Measurements from ENCODE around the gene ATG10. TPM values are rescaled to one million over a fixed set of nuclear protein-coding genes. Genes with fewer than 3 reads are reported as not detected.

ATG10 gene
- total RNA-seq, 1 experiment from 2014 or later: 7.6 TPM

DNA sequence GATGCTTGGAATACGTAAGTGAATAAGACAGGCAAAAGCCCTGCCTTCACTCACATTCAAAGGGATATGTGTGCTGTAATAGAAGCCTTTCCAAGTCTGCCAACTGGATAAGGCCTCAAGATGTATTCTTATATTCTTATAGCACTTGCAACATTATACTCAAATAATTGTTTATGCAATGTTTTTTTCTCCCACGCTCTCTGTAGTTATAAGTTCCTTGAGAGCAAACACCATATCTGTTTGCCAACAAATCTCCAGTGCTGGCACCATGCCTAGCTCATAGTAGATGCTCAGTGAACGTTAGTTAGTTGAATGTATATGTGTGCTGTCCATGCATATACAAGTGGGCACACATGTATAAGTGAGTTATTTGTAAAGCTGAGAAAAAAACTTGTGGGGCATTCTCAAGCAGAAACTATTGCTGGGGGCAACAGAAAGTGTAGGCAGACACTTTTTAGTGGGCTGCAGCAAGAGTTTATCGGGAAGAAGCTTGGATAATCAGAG, 181.2 kb downstream of the ATG10 start:
- no peaks in the 10 kb centered on the region for H4K20me1 ChIP-seq (ENCODE audit: control insufficient read depth, insufficient read depth, insufficient read length)
- H4K8ac ChIP-seq (replicated peaks; ENCODE audit: insufficient read length, low read depth, low read length): no peak overlapping the region
- Mint-ChIP-seq H3K36me3 (ENCODE audit: insufficient read depth in 1 of 3, low read depth in 3 of 3) (no peaks in the 10 kb centered on the region), H3K27me3 (ENCODE audit: low read depth) (no peaks in the 10 kb centered on the region), H3K4me1 (peaks cover 20 to 21% of the 10 kb centered on the region in 2 experiments), H3K9me3 (no peaks in the 10 kb centered on the region), H3K4me3 (no peak overlapping the region), H3K27ac (no peak overlapping the region)
- no peak overlapping the region for H2BK120ac ChIP-seq (ENCODE audit: low read depth, low read length, poor library complexity, severe bottlenecking)
- H2BK5ac ChIP-seq (ENCODE audit: insufficient read length, low read length): no peak overlapping the region
- DNase-seq: no peak
- H3K79me1 ChIP-seq (ENCODE audit: insufficient read depth, low read depth, low read length, poor library complexity, severe bottlenecking): no peaks in the 10 kb centered on the region
- H2BK12ac ChIP-seq (ENCODE audit: insufficient read length, low read depth, low read length): no peak overlapping the region
- no peak overlapping the region for H3K18ac ChIP-seq (ENCODE audit: insufficient read length, low read depth, low read length)
- H3K4me2 ChIP-seq (ENCODE audit: insufficient read depth, insufficient read length, low read length): no peak overlapping the region
- no peak overlapping the region for H3K14ac ChIP-seq (ENCODE audit: insufficient read depth, low read length)
- H3K4ac ChIP-seq (ENCODE audit: low read depth, low read length): no peak overlapping the region
- no CpG with 5 or more reads among the region's 4 CpGs for WGBS (ENCODE audit: extremely low coverage, insufficient read length, low lambda C conversion rate)
- H2BK15ac ChIP-seq (ENCODE audit: low read depth, low read length): no peak overlapping the region
- H3K4me1 ChIP-seq (ENCODE audit: insufficient read depth, low read length): no peaks in the 10 kb centered on the region; the same call in 1 of the 2 replicates
- H3K56ac ChIP-seq (ENCODE audit: insufficient read length, low read depth, low read length): no peak overlapping the region
- H3K79me2 ChIP-seq (ENCODE audit: insufficient read depth, low read length): no peaks in the 10 kb centered on the region
- no peak overlapping the region for H3T11ph ChIP-seq (ENCODE audit: low read length)
- TF ChIP-seq, protein P1, sequence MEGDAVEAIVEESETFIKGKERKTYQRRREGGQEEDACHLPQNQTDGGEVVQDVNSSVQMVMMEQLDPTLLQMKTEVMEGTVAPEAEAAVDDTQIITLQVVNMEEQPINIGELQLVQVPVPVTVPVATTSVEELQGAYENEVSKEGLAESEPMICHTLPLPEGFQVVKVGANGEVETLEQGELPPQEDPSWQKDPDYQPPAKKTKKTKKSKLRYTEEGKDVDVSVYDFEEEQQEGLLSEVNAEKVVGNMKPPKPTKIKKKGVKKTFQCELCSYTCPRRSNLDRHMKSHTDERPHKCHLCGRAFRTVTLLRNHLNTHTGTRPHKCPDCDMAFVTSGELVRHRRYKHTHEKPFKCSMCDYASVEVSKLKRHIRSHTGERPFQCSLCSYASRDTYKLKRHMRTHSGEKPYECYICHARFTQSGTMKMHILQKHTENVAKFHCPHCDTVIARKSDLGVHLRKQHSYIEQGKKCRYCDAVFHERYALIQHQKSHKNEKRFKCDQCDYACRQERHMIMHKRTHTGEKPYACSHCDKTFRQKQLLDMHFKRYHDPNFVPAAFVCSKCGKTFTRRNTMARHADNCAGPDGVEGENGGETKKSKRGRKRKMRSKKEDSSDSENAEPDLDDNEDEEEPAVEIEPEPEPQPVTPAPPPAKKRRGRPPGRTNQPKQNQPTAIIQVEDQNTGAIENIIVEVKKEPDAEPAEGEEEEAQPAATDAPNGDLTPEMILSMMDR (conservative IDR thresholded peaks at IDR 0.05): no peak
- no peak overlapping the region for H3K23ac ChIP-seq (ENCODE audit: insufficient read length, low read depth, low read length)
- no peak overlapping the region for H4K91ac ChIP-seq (ENCODE audit: insufficient read length, low read depth, low read length)
- H2BK20ac ChIP-seq (ENCODE audit: low read depth, low read length, poor library complexity, severe bottlenecking): no peak overlapping the region
- H3K9me3 ChIP-seq (ENCODE audit: control insufficient read depth, low read depth, low read length): no peaks in the 10 kb centered on the region
- H3K23me2 ChIP-seq (ENCODE audit: insufficient read length, low read depth, low read length, poor library complexity, severe bottlenecking): no peaks in the 10 kb centered on the region
- H3K27ac ChIP-seq (ENCODE audit: insufficient read length, low read depth, low read length): no peak overlapping the region
- no peaks in the 10 kb centered on the region for H3K27me3 ChIP-seq (ENCODE audit: insufficient read depth, low read length)
- H4K5ac ChIP-seq (ENCODE audit: insufficient read length, low read depth, low read length): no peak overlapping the region
- H3K9ac ChIP-seq (ENCODE audit: extremely low read depth, insufficient read length, low read length): no peak overlapping the region
- H2AK5ac ChIP-seq (ENCODE audit: insufficient read length, low read length): no peak overlapping the region
- no peak overlapping the region for H2AFZ ChIP-seq (ENCODE audit: low read length)

Measured in H9 (cell line).